Measurements from ENCODE around the gene UBE2Q1.

The UBE2Q1 gene

GRCh38 chr1:154503898-154504297 lies 54.6 kb downstream of the UBE2Q1 start:
- no peak for DNase-seq (ENCODE audit: low read depth, low spot score)

- no peak for DNase-seq (ENCODE audit: low read depth, low spot score)
Measured at GRCh38 chr1:154502744-154503115, 55.7 kb downstream of the UBE2Q1 start.

- no peak for DNase-seq (ENCODE audit: low read depth, low spot score)
Measured at GRCh38 chr1:154502066-154502743, 56.3 kb downstream of the UBE2Q1 start, which contains the start of the genes SHE and TDRD10. TSS of gene SHE (minus strand) at chr1:154502412. CDS start at chr1:154502026, 386 bp downstream. TSS of gene TDRD10 (plus strand) at chr1:154502219. CDS start at chr1:154506904, 4,685 bp downstream.

GRCh38 chr1:154501423-154502065 lies 56.9 kb downstream of the UBE2Q1 start:
- DNase-seq (ENCODE audit: low read depth, low spot score) = no peak

GRCh38 chr1:154500533-154500932 lies 57.9 kb downstream of the UBE2Q1 start:
- DNase-seq (ENCODE audit: low read depth, low spot score) = no peak

- DNase-seq (ENCODE audit: low read depth, low spot score) = no peak
Measured at GRCh38 chr1:154499446-154499845, 59.0 kb downstream of the UBE2Q1 start.

All from iPS DF 19.7 (cell line).